GM19395 (cell line): ENCODE data around the gene TOR1B.
"Not testable (repeated sequence)": the region's sequence is repeated elsewhere in the genome, so short reads cannot be mapped to it uniquely, and the experiment has no call there.

Source experiments
- ATAC-seq: cut with Tn5 transposase; IDR thresholded peaks from one replicate; pipeline ENCODE4 v1.9.1; 2021; ENCODE audit warnings: mild to moderate bottlenecking, moderate library complexity; ENCODE audit not compliant: unreplicated experiment

The TOR1B gene, protein sequence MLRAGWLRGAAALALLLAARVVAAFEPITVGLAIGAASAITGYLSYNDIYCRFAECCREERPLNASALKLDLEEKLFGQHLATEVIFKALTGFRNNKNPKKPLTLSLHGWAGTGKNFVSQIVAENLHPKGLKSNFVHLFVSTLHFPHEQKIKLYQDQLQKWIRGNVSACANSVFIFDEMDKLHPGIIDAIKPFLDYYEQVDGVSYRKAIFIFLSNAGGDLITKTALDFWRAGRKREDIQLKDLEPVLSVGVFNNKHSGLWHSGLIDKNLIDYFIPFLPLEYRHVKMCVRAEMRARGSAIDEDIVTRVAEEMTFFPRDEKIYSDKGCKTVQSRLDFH

DNA sequence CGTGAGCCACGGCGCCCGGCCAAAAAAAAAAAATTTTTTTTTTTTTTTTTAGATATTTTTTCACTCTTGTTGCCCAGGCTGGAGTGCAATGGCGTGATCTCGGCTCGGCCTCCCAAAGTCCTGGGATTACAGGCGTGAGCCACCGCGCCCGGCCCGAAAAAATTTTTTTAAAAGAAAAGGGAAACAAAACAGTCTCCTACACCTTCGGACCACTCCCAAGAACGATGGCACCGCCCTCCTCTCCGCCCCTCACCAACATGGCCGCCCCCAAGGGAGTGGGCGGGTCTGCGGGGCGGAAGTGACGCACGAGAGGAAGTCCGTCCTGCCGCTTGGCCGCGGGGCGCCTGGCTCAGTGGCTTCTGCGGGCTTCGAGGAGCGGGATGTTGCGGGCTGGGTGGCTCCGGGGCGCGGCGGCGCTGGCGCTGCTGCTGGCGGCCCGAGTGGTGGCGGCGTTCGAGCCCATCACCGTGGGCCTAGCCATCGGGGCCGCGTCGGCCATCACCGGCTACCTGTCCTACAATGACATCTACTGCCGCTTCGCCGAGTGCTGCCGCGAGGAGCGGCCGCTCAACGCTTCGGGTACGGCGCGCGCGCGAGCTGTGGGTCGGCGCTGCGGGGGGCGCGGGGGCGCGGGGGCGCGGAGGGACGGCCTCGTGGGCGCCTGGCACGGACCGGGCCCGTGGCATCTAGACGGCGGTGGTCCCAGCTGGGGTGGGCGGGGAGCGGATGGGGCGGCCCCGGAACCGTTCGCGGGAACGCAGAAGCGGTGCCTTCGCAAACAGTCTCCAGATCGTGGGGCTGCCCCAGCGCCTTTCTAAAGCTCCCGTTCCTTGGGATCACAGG is at the start of gene TOR1B:
Gene TOR1B (plus strand): TSS at position 352 of the 843 bp plus-strand sequence. CDS start 29 bp downstream, at position 381.
- ATAC-seq: peak; percentile 91

DNA sequence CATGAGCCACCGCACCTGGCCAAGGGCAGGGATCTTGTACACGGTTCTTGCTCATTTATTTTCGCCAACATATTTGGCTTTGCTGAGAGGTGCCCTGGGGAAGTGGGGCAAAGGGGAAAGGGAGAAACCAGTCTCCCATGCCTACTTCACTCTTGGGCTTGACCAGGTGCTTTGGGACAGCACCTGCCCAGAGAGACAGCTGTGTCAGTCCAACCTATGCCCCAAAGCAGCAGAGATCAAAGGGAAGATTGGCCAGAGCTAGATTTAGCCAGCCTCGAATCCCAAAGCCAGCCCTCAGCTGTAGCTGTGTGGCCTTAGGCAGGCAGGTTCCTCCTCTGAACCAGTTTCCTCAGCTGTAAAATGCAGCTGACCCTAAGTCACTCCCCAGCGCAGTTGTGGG is 47.8 kb upstream of the TOR1B start:
- ATAC-seq: no peak

DNA sequence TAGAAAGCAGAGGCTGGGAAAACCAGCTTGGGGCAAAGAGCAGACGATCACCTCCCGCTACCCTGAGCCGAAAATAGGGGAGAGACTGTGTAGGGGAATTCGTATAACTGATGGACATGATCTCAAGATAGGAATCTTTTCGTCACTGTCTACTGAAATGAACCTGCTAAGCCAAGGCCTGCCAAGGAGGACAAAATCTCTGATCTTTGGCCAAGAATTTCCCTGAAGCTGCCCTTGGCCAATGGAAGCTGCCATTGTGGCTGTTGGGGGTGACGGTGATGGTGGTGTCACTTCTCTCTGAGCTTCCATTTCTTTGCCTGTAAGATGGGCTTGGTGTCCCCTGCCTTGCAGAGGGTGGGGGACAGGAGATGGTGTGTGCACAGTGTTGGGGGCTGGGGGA is 46.8 kb upstream of the TOR1B start:
- ATAC-seq: no peak

DNA sequence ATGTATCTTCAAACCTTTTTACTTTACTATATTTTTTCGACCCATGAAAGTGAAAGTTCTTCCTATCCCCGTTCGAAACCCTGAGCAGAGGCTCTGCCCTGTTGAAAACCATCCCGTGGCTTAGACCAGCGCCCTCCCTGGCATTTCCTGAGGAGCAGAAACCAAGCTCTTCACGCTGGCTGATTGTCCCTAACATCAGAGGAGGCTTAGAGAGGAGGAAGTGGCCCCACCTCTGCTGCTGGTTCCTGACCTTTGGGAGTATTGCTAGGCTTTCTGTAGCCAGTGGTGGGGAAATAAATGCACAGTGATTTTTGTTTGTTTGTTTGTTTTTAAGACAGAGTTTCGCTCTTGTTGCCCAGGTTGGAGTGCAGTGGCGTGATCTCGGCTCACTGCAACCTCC is 45.9 kb upstream of the TOR1B start:
- no peak for ATAC-seq

DNA sequence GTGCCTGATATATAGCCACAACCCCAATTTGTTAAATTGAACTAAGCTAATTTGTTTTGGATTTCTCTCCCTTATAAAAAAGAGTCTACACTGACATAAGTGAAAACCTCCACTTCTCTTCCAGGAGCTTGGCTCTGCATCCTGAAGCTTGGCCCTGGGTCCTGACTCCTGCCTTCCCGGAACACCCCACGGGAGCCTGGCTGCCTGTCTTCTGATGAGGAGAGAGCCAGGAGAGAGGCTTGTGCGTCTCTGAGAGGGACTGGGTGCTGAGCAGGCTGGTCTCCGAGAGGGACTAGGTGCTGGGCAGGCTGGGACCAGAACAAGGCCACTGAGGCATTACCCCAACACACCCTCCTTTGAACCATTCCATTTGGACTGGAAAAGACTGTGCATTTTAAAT is 43.7 kb upstream of the TOR1B start:
- no peak for ATAC-seq

DNA sequence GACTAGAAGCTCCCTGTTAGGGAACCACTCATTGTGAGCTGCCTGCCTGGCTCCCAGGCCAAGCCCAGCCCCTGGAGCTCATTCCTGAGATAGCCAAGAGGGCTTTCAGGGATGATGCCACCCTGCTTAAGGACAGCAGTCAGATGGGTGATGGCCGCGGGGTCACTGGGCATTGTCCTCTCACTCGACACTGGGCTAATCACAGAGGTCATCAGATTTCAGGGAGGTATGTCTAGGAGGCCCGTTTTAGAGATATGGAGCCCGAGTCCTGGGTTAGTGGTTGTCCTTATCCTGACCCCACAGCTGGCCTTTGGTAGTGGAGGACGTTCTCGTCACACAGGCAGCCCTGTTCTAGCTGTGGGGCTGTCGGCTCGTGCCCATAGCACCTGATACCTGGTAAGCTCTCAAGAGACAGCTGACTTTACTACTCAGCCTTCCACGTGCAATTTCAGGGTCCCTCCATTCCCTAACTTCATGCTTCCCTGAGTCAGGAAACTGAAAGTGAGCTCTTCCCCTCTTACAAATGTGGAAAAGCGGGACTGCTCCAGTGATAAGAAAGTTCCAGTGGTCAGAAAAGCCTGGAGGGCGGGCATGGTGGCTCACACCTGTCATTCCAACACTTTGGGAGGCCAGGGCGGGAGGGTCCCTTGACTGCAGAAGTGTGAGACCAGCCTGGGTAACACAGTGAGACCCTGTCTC is 43.0 kb upstream of the TOR1B start:
- no peak for ATAC-seq

DNA sequence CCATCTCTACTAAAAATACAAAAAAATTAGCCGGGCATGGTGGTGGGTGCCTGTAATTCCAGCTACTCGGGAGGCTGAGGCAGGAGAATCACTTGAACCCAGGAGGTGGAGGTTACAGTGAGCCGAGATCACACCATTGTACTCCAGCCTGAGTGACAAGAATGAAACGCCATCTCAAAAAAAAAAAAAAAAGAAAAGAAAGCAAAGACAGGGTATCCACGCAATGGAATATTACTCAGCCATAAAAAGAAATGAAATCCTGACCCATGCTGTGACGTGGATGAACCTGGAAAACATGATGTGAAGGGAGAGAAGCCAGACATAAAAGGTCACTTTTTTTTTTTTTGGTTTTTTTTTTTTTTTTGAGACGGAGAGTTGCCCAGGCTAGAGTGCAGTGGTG is 42.2 kb upstream of the TOR1B start:
- not testable (repeated sequence) for ATAC-seq

DNA sequence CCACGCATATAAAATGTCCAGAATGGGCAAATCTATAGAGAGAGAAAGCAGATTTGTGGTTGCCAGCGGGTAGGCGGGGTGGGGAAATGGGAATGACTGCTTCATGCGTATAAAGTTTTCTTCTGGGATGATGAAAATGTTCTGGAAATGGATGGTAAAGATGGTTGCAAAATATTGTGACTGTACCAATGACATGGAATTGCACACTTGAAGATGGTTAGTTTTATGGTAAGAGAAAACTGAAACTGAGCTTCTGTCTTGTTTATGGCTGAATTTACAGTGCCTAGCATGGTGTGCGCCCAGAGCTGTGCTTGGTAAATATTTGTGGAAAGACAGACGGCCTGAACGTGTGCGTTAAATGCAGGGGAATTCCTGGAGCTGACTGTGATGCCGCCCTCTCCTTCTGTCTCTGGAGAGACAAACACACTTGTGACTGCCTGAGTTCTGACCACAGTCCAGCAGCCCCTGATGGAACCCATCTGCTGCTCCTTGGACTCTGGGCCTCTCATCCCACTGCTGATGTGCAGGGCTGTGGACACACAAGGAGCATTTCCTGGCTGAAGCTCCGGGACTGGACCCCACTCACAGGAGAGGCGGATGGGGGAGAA is 41.6 kb upstream of the TOR1B start:
- ATAC-seq: no peak

DNA sequence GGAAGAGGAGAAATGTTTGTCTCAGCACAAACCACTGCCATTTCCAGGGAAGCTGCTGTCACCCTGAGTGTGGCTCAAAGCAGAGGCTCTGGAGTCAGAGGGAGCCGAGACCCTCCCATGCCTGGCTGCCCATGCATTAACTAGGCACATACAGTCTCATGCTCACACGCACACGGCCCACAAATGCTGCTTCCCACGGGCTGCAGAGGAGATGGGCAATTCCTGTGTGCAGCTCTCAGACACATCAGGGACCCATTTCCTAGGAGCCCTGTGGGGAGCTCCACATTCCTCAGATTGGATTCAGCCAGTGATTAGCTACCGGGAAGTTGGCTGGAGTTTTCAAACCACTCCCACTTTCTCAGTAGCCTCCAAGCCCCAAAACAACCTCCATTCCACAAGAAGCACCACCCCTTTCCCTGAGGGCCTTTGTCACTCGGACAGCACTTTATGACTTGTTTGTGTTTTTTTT is 41.0 kb upstream of the TOR1B start:
- no peak for ATAC-seq

DNA sequence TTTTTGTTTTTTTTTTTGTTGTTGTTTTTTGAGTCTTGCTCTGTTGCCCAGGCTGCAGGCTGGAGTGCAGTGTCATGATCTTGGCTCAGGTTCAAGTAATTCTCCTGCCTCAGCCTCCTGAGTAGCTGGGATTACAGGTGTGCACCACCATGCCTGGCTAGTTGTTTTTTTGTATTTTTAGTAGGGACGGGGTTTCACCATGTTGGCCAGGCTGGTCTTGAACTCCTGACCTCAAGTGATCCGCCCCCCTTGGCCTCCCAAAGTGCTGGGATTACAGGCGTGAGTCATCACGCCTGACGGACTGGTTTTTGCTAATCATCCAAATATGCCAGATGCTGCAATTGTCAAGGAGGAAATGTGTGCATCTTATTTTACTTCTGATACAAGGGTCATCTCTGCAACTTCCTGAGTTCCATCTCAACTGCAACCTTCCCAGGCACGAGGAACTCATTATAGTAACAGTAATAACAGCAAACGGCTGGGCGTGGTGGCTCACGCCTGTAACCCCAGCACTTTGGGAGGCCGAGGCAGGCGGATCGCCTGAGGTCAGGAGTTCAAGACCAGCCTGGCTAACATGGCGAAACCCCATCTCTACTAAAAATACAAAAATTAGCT is 40.5 kb upstream of the TOR1B start:
- ATAC-seq: not testable (repeated sequence)

DNA sequence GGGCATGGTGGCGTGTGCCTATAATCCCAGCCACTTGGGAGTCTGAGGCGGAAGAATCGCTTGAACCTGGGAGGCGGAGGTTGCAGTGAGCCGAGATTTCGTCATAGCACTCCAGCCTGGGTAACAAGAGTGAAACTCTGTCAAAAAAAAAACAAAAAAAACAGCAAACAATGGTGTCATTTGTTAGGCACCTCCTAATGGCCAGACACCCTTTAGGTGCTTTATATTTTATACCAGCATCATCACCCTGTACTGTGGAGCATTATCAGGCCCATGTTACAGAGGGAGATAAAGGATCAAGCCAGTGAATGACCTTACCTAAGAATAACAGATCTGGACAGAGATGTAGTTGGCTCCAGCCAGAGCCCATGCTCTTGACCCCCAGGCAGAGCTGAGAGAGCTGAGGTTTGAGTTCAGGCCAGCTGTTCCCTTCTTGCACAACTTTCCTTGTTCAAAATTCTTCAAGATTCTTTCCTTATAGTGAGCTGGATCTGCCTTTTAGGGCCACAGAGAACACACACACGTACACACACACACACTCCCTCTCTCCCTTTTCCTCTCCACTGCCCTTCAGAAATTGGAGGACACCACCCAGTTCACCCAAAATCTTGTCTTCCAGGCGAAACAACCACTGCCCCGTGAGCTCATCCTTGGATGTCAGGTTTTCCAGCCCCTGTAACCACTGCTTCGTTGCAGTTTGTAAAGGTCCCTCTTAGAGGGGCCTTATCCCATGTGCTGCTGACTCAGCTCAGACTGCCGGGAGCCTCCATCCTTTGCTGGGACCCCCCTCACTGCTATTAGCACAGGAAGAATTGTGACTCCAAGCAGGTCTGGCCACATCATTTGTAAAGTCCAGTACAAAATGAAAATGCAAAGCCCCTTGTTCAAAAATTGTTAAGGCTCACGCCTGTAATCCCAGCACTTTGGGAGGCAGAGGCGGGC is 39.7 kb upstream of the TOR1B start:
- ATAC-seq: no peak

DNA sequence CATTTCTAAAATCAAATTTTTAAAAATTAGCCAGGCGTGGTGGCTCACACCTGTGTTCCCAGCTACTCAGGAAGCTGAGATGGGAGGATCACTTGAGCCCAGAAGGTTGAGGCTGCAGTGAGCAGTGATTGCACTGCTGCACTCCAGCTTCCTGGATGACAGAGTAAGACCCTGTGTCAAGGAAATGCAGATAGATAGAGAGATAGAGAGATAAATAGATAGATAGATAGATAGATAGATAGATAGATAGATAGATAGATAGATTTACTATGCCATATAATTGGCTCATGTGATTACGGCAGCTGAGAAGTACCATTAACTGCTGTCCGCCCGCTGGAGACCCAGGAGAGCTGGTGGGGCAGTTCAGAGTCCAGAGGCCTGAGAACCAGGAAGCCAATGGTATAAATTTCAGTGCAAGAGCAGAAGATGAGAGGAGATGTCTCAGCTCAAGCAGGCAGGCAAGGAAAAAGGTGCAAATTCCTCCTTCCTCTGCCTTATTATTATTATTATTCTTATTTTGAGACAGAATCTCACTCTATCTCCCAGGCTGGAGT is 37.1 kb upstream of the TOR1B start:
- ATAC-seq: no peak

DNA sequence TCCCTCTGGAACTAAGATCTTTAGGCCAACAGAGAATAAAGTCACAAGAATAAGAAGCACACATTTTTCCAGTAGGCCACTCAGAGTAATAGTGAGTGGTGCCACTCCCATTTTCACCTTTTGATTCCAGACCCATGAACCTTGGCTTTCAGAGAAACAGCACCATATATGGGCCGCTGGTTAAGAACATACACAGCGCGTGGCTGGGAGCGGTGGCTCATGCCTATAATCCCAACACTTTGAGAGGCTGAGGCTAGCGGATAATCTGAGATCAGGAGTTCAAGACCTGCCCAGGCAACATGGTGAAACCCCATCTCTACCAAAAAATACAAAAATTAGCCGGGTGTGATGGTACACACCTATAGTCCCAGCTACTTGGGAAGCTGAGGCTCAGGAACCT is 34.5 kb upstream of the TOR1B start:
- ATAC-seq: no peak

DNA sequence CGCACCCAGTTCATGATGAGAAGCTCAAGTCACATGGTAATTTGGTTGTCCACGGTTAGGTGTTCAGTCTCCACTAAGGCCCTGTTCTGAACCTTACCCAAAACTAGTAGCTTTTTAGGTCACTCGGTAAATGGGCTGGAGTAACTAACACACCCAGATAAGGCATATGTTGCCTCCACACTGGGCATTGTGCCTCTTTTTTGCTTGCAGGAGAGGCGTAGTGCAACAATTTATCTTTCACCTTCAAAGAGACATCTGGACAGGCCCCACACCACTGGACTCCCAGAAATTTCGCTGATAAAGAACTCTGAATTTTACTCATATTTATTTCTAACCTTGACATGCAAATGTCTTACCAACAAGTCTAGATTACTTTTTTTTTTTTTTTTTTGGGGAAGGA is 33.3 kb upstream of the TOR1B start:
- no peak for ATAC-seq

DNA sequence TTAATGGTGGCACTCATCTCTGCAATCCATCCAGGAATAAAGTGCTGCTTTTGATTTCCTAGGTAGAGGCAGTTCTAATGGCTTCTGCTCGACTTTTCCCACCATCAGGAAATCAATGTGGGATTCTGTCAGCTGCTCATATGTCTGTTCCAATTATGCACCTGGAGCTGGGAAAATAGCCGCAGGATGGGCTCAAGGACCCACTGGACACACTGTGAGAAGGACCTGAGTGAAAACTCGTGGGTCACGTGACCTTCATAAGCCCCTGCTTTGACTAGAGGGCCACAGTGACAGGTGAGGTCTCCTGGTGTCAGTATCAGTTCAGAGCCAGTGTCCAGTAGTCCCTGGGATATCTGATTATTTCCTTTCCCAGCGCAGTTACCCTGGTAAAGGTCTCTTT is 32.2 kb upstream of the TOR1B start:
- no peak for ATAC-seq

DNA sequence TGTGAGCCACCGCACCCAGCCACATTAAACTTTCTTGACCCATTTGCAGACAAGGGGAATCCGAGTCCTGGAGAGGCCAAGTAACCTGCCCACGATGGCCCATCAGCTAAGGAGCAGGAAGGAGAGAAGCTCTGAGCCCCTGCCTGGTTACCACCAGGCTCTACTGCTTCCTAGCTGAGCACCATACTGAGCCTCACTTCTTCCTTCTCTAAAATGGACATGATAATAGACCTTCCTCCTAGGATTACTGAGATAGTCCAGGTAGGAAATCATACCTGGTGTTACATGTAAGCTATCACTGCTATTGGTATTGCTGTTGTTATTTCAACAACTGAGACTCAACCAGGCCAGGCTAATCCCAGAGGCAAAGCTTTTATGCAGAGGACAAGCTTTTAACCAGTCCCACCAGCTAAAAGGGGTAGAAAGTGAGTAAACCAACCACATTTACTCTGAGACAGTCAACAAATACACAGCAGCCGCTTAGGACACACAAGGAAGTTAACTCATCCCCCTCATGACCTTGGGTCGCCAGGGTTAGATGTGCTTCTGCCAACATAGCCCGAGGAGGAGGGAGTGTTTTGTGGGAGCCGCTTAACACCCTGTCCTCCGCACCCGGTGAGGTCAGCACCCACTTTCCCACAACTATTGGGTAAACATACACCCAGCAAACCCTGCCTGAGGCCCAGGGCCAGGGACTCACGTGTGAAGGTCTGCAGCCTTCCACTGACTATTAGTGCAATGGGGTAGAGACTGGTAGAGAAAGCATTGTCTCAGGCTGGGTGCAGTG is 29.5 kb upstream of the TOR1B start:
- ATAC-seq: no peak

DNA sequence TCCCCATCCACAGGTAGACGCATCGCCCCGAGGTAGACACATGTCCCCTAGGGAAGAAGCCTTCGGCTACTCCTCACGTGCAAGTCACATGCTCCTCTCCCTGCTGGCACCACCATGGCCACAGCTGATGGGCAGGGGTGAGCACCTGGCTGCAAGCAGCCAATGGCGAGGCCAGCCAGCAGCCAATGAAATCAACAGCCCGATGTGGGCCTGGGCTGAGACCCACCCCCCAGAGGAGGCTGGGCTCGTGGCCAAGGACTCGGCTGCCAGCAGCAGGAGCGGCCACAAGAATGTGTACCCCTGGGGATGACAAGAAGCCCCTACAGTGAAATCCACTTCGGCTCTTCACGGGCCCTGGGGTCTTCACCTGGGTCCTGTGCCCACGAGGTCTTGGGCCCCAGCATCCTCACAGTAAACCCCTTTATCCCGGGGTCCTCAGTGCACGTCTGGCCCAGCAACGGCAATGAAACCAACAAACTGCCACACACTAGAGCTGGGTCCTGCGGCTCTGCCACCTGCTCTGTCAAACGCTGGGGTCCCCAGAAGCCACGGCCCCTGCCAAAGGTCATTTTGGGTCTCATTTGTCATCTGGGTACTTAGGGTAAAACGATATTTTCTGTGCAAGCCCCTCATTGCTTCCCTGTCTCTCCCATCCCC is 28.1 kb upstream of the TOR1B start:
- ATAC-seq: no peak

DNA sequence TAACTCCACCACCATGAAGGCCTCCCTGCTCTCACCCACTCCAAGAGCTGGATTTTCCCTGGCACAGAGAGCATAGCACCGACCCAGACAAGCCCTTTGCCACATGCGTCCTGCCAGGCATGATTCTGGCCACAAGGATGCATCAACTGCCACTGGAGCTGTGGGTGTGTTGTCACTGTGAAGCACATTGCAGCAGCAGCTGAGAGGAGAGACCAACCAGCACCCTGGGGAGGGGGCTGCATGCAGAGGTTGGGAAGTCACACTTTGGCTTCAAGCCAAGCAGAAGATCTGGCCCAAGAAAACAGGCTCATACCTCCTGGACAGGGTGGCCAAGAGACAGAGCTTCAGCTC is 27.6 kb upstream of the TOR1B start:
- ATAC-seq: no peak
